T-helper 17 cell (primary cell): ENCODE data around the gene LYZL2. TPM values are rescaled to one million over a fixed set of nuclear protein-coding genes. Genes with fewer than 3 reads are reported as not detected.
"Not testable (repeated sequence)": the region's sequence is repeated elsewhere in the genome, so short reads cannot be mapped to it uniquely, and the experiment has no call there.

ENCODE experiments used
- ATAC-seq: fragments of 150-1000 bp; cut with Tn5 transposase; 2 replicates; pipeline ENCODE4 v1.10.0; 2021; ENCODE audit warnings: mild to moderate bottlenecking, moderate library complexity
- DNase-seq, 3 donors: peaks; one replicate each; pipeline versions ENCODE4 v3.0.0 to v3.0.0-alpha.2; 2020 to 2021
- H3K9me3 ChIP-seq: one replicate; pipeline ENCODE4 v1.7.0; 2013; ENCODE audit warnings: low read length, mild to moderate bottlenecking; ENCODE audit not compliant: control insufficient read depth, poor library complexity, severe bottlenecking
- H3K27ac Mint-ChIP-seq: one replicate; pipeline ENCODE4 v1.8.0; 2022; ENCODE audit warnings: mild to moderate bottlenecking, moderate library complexity, mixed read lengths
- H3K27me3 Mint-ChIP-seq: one replicate; pipeline ENCODE4 v1.8.0; 2022; ENCODE audit warnings: mixed read lengths
- H3K36me3 Mint-ChIP-seq: one replicate; pipeline ENCODE4 v1.8.0; 2022; ENCODE audit warnings: low read depth, mixed read lengths
- H3K4me1 Mint-ChIP-seq: one replicate; pipeline ENCODE4 v1.8.0; 2022; ENCODE audit warnings: mild to moderate bottlenecking, mixed read lengths
- H3K4me3 Mint-ChIP-seq: one replicate; pipeline ENCODE4 v1.8.0; 2022; ENCODE audit warnings: mild to moderate bottlenecking, moderate library complexity, mixed read lengths
- total RNA-seq, 4 donors: library from RNA in 2 of 4; stranded (reverse) in 2 of 4; gene quantifications; one replicate each; pipeline ENCODE4 v1.2.3 and lab custom pipeline; 2022 to 2026

Gene LYZL2
- total RNA-seq (not detected), total RNA-seq (lab: John Stamatoyannopoulos, UW) (0 reads per million in 2 donors)

GRCh38 chr10:30629653-30630052, at the start of gene LYZL2:
Gene LYZL2 (minus strand): TSS chr10:30629753. CDS start chr10:30626915, 2,838 bp downstream.
- H3K4me3 Mint-ChIP-seq, result no peak within 1 kb of the TSS
- ATAC-seq, result no peak
- no peaks in the 10 kb centered on the region for H3K36me3 Mint-ChIP-seq
- no peaks in the 10 kb centered on the region for H3K4me1 Mint-ChIP-seq
- DNase-seq, result no peak
- H3K27me3 Mint-ChIP-seq, result peaks cover 35% of the 10 kb centered on the region
- no peaks in the 10 kb centered on the region for H3K9me3 ChIP-seq
- H3K27ac Mint-ChIP-seq, result no peak within 1 kb of the TSS

GRCh38 chr10:30677616-30678015, 48.1 kb upstream of the LYZL2 start:
- not testable (repeated sequence) for ATAC-seq, H3K9me3 ChIP-seq, H3K36me3 Mint-ChIP-seq, DNase-seq, H3K4me3 Mint-ChIP-seq, H3K27ac Mint-ChIP-seq, H3K4me1 Mint-ChIP-seq
- H3K27me3 Mint-ChIP-seq, result peaks cover 28% of the 10 kb centered on the region

- not testable (repeated sequence) for H3K9me3 ChIP-seq, DNase-seq, H3K4me1 Mint-ChIP-seq, H3K27ac Mint-ChIP-seq, ATAC-seq, H3K4me3 Mint-ChIP-seq, H3K36me3 Mint-ChIP-seq
- H3K27me3 Mint-ChIP-seq, result peaks cover 26% of the 10 kb centered on the region
Observed at GRCh38 chr10:30677146-30677545, 47.6 kb upstream of the LYZL2 start.

- H3K4me1 Mint-ChIP-seq, result no peaks in the 10 kb centered on the region
- H3K9me3 ChIP-seq, result no peaks in the 10 kb centered on the region
- DNase-seq (no peak), ATAC-seq (no peak)
- no peak overlapping the region for H3K4me3 Mint-ChIP-seq
- H3K27me3 Mint-ChIP-seq, result peaks cover 19% of the 10 kb centered on the region
- H3K36me3 Mint-ChIP-seq, result peaks cover 3% of the 10 kb centered on the region
- H3K27ac Mint-ChIP-seq, result no peak overlapping the region
Observed at GRCh38 chr10:30675791-30676718, 46.5 kb upstream of the LYZL2 start.

- peaks cover 3% of the 10 kb centered on the region for H3K36me3 Mint-ChIP-seq
- H3K27ac Mint-ChIP-seq, result no peak overlapping the region
- no peak for DNase-seq
- no peaks in the 10 kb centered on the region for H3K9me3 ChIP-seq
- H3K4me1 Mint-ChIP-seq, result peaks cover 3% of the 10 kb centered on the region
- H3K27me3 Mint-ChIP-seq, result peaks cover 20% of the 10 kb centered on the region
- no peak overlapping the region for H3K4me3 Mint-ChIP-seq
- no peak for ATAC-seq
Observed at GRCh38 chr10:30674796-30675195, 45.2 kb upstream of the LYZL2 start.

- not testable (repeated sequence) for H3K4me1 Mint-ChIP-seq, H3K36me3 Mint-ChIP-seq, H3K4me3 Mint-ChIP-seq, H3K9me3 ChIP-seq, ATAC-seq, H3K27ac Mint-ChIP-seq, DNase-seq
- peaks cover 27% of the 10 kb centered on the region for H3K27me3 Mint-ChIP-seq
Observed at GRCh38 chr10:30673262-30673661, 43.7 kb upstream of the LYZL2 start.

- H3K4me3 Mint-ChIP-seq, DNase-seq, H3K9me3 ChIP-seq, H3K4me1 Mint-ChIP-seq, ATAC-seq, H3K36me3 Mint-ChIP-seq, H3K27ac Mint-ChIP-seq: not testable (repeated sequence)
- H3K27me3 Mint-ChIP-seq, result peaks cover 31% of the 10 kb centered on the region
Observed at GRCh38 chr10:30672338-30672737, 42.8 kb upstream of the LYZL2 start.

GRCh38 chr10:30671026-30671616, 41.6 kb upstream of the LYZL2 start:
- ATAC-seq, result peak; percentile 71
- peaks cover 32% of the 10 kb centered on the region for H3K27me3 Mint-ChIP-seq
- no peaks in the 10 kb centered on the region for H3K9me3 ChIP-seq
- peaks cover 3% of the 10 kb centered on the region for H3K4me1 Mint-ChIP-seq
- H3K36me3 Mint-ChIP-seq, result no peaks in the 10 kb centered on the region
- H3K4me3 Mint-ChIP-seq, result peak overlapping the region; percentile 74
- H3K27ac Mint-ChIP-seq, result no peak overlapping the region
- DNase-seq, result no peak

GRCh38 chr10:30667982-30668381, 38.4 kb upstream of the LYZL2 start:
- peaks cover 45% of the 10 kb centered on the region for H3K27me3 Mint-ChIP-seq
- H3K4me1 Mint-ChIP-seq, H3K4me3 Mint-ChIP-seq, ATAC-seq, H3K9me3 ChIP-seq, H3K36me3 Mint-ChIP-seq, H3K27ac Mint-ChIP-seq, DNase-seq: not testable (repeated sequence)

- ATAC-seq, result peak; percentile 39
- not testable (repeated sequence) for H3K4me1 Mint-ChIP-seq, H3K4me3 Mint-ChIP-seq, H3K27ac Mint-ChIP-seq, DNase-seq, H3K9me3 ChIP-seq, H3K36me3 Mint-ChIP-seq
- H3K27me3 Mint-ChIP-seq, result peaks cover 42% of the 10 kb centered on the region
Observed at GRCh38 chr10:30663403-30663802, 33.9 kb upstream of the LYZL2 start.

- H3K27ac Mint-ChIP-seq, result no peak overlapping the region
Observed at GRCh38 chr10:30662814-30663213, 33.3 kb upstream of the LYZL2 start.

GRCh38 chr10:30660314-30660713, 30.8 kb upstream of the LYZL2 start:
- not testable (repeated sequence) for H3K9me3 ChIP-seq, ATAC-seq, DNase-seq, H3K4me1 Mint-ChIP-seq, H3K4me3 Mint-ChIP-seq, H3K27ac Mint-ChIP-seq, H3K36me3 Mint-ChIP-seq
- H3K27me3 Mint-ChIP-seq, result peaks cover 55% of the 10 kb centered on the region

More at GRCh38 chr10:30662814-30663213, 33.3 kb upstream of the LYZL2 start:
- no peak for DNase-seq
- H3K36me3 Mint-ChIP-seq, result no peaks in the 10 kb centered on the region
- H3K4me1 Mint-ChIP-seq, result peaks cover 4% of the 10 kb centered on the region
- H3K4me3 Mint-ChIP-seq, result no peak overlapping the region
- H3K9me3 ChIP-seq, result no peaks in the 10 kb centered on the region
- no peak for ATAC-seq
- H3K27me3 Mint-ChIP-seq, result peaks cover 43% of the 10 kb centered on the region

- Mint-ChIP-seq H3K27ac (no peak overlapping the region), H3K36me3 (no peaks in the 10 kb centered on the region), H3K4me3 (no peak overlapping the region), H3K4me1 (no peaks in the 10 kb centered on the region), H3K27me3 (peaks cover 66% of the 10 kb centered on the region)
- DNase-seq, result no peak
- H3K9me3 ChIP-seq, result no peaks in the 10 kb centered on the region
- no peak for ATAC-seq
Observed at GRCh38 chr10:30656233-30656632, 26.7 kb upstream of the LYZL2 start.
